ENCODE data around the gene TPI1.
A peak's percentile ranks its signal among the peaks of the same experiment; 100 is the strongest.

TPI1 gene

DNA sequence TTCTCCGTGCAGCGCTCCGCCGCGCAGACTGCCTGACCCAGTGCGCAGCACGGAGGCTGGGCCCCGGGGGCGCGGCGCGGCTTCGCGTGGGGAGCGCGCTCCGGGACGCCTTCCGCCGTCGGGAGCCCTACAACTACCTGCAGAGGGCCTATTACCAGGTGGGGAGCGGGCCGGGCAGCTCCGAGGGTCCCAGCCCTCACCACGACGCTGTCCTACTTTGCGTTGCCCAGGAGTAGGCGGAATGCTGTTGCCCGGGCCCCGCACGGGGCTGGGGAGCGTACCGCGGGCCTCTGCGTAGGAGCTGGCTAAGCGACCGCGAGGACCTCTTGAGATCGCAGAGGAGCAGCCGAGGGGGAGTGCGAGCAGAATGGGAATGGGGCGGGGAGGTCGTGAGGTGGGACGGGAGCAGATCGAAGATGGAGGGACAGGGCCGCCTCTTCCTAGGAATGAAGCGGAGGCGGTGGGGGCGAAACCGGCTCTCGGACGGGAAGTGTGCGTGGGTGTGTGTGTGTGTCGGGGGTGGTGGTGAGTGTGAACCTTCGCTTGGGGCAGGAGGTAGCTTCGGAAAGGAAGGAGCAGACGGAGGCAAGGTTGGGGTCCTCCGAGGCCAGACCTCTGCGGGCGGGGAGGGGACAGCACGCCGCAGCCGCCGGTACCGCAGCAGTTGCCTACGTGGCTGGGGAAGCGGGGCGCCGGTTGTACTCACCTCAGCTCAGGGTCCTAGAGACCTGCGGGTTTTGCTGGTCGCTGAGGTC is 38.4 kb upstream of the TPI1 start:
- peak overlapping the region; percentile 90 for H3K4me3 ChIP-seq (ENCODE audit: control insufficient read depth, low read depth, low read length)
- DNase-seq (ENCODE audit: low read depth) = peak; percentile 39
- TF ChIP-seq CTCF (conservative IDR thresholded peaks at IDR 0.05; ENCODE audit: control insufficient read depth, insufficient read depth, low read depth, low read length) = no peak

DNA sequence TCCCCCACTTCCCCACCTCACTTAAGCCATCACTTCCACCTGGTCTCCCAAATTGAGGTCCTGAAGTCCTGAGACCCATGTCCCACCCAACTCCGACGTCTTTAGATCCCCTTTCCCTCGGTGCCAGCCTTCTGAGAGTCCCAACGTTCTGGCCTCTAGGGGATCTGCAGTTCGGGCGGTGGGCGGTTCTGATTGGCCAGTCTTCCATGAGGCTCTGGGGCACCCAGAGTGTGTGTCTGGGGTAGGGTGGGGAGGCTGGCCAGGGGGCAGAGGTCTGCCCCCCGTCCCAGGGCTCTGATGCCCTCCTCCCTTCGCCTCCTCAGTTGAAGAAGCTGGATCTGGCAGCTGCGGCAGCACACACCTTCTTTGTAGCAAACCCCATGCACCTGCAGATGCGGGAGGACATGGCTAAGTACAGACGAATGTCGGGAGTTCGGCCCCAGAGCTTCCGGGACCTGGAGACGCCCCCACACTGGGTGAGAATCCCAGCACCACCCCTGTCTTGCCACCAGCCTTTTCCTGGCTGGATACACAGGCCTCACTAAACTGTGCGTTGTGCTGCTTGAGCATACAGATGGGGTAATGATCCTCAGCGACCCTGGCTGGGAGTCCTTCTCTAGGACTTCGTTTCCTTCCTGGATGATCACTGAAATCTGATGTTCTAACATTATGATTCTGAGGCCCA is 37.7 kb upstream of the TPI1 start:
- H3K4me3 ChIP-seq (ENCODE audit: control insufficient read depth, low read depth, low read length) = peak overlapping the region; percentile 90

DNA sequence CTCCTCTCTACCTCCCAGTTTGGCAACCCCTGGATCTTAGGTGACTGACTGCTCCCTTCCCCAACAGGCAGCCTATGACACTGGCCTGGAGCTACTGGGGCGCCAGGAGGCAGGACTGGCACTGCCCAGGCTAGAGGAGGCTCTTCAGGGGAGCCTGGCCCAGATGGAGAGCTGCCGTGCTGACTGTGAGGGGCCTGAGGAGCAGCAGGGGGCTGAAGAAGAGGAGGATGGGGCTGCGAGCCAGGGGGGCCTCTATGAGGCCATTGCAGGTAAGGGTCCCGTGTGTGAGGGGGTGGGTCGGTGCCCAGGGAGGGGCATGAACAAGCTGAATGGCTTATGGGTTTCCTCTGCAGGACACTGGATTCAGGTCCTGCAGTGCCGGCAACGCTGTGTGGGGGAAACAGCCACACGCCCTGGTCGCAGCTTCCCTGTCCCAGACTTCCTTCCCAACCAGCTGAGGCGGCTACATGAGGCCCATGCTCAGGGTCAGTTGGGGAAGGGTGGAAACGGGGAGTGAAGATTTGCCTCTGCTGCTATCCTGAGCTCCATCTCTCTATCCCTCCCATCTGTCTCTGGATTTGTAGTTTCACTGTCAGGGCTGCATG is 36.9 kb upstream of the TPI1 start:
- TF ChIP-seq CTCF (conservative IDR thresholded peaks at IDR 0.05; ENCODE audit: control insufficient read depth, insufficient read depth, low read depth, low read length) = no peak

More for the DNA sequence above, 37.7 kb upstream of the TPI1 start:
- peak; percentile 12 for TF ChIP-seq CTCF (conservative IDR thresholded peaks at IDR 0.05; ENCODE audit: control insufficient read depth, insufficient read depth, low read depth, low read length)
- peak; percentile 21 for DNase-seq (ENCODE audit: low read depth)

GRCh38 chr12:6830999-6831398 is 36.3 kb upstream of the TPI1 start:
- no peak for DNase-seq (ENCODE audit: low read depth)
- H3K4me3 ChIP-seq (ENCODE audit: control insufficient read depth, low read depth, low read length) = no peak overlapping the region
- no peak for TF ChIP-seq CTCF (conservative IDR thresholded peaks at IDR 0.05; ENCODE audit: control insufficient read depth, insufficient read depth, low read depth, low read length)

More for the DNA sequence above, 36.9 kb upstream of the TPI1 start:
- DNase-seq (ENCODE audit: low read depth) = no peak
- H3K4me3 ChIP-seq (ENCODE audit: control insufficient read depth, low read depth, low read length) = peak overlapping the region; percentile 90

DNA sequence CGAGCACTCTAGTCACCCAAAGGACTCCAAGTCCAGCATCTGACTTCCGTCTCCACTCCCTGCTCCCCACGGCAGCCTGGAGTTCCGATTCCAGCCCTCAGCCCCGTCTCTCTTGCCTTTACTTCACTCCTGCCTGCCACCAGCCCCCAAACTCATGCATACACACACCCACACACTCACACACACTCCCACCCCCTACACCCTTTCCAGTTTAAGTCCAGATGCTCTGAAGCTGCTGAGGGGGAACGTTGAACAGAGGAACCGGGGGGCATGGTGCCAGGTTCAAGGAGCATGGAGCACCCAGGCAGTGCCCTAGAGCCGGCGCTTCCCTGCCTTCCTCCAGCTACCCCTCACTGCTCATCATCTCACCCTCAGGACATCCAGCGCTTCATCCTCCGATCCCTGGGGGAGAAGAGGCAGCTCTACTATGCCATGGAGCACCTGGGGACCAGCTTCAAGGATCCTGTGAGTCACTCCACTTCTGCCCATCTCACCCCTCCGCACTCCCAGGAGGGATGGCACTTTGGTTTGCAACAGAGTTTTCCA is 35.8 kb upstream of the TPI1 start:
- no peak for TF ChIP-seq CTCF (conservative IDR thresholded peaks at IDR 0.05; ENCODE audit: control insufficient read depth, insufficient read depth, low read depth, low read length)
- no peak for DNase-seq (ENCODE audit: low read depth)
- no peak overlapping the region for H3K4me3 ChIP-seq (ENCODE audit: control insufficient read depth, low read depth, low read length)

GRCh38 chr12:6832125-6832524 is 35.2 kb upstream of the TPI1 start:
- TF ChIP-seq CTCF (conservative IDR thresholded peaks at IDR 0.05; ENCODE audit: control insufficient read depth, insufficient read depth, low read depth, low read length) = no peak
- DNase-seq (ENCODE audit: low read depth) = no peak
- no peak overlapping the region for H3K4me3 ChIP-seq (ENCODE audit: control insufficient read depth, low read depth, low read length)

Data from fibroblast of mammary gland (primary cell).